HUDEP-2 (cell line): ENCODE results near the gene RELN.

ENCODE experiments used
- DNase-seq, 76 experiments: peaks; one replicate each; lab custom pipeline; 2025; ENCODE audit not compliant: unreplicated experiment in 76 of 76; lab: John Stamatoyannopoulos, UW

RELN gene

DNA sequence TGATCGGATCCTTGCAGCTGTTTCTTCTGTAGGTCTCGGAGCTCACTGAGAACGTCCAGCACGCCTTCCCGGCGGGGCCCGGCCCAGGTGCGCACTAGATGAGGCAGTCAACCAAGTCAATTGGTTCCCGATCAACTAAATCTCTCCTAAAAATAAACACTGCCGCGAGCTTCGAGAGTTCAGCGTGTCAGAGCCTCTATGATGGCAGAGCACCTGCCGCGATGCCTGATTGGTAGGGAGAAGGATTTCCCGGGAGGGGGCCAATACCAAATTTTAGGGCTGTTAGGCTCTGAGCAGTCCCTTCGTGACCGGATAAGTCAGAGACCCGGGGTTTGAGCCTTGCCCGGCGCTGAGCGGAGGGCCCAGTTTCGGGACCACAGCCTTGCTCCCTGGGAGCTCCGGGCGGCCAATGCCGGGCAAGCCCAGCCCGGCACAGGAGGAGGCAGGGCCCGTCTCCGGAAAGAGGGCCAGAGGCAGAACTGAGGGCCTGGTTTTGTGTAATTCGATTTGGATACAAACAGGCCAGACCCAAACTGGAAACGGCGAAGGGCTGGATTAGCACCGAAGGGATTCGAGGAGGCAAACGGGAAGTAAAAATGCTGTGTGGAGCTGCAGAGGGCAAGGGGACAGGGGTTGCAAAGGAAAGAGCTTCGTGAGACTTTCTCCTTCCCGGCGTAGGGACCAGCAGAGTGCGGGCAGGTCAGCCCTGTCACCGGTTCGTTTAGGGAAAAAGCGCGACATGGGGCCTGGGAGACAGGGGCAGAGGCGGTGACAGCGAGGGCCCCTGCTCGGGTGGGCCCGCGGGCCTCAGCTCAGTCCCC is 544.0 kb downstream of the RELN start:
- peak in 3 of 76 experiments; percentile 5 to 13 (median 9) for DNase-seq

DNA sequence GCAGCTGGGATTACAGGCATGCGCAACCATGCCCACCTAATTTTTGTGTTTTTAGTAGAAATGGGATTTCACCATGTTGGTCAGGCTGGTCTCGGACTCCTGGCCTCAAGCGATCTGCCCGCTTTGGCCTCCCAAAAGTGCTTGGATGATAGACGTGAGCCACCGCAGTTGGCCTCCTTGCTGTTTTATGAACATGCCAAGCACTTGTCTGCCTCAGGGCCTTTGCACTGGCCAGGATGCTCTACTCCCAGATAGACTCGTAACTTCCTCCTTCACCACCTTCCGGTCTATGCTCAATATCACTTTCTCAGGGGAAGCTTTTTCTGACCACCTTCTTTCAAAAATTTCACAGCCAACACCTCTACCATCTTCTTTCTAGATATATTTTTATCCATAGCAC is 549.8 kb downstream of the RELN start:
- no peak for DNase-seq

DNA sequence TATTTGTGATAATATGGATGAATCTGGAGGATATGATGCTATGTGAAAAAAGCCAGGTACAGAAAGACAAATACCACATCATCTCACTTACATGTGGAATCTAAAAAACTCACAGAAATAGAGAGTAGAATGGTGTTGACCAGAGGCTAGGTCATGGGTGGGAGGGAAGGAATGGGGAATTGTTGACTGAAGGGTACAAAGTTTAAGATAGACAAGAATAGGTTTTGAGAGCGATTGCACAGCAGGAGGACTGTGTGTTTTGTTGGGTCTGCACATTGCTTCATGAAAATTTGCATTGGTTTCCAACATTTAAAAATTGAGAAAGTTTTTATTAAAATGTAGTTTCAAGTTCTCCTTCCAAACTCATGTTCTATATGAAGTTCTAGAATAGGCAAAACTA is 551.8 kb downstream of the RELN start:
- DNase-seq: no peak

DNA sequence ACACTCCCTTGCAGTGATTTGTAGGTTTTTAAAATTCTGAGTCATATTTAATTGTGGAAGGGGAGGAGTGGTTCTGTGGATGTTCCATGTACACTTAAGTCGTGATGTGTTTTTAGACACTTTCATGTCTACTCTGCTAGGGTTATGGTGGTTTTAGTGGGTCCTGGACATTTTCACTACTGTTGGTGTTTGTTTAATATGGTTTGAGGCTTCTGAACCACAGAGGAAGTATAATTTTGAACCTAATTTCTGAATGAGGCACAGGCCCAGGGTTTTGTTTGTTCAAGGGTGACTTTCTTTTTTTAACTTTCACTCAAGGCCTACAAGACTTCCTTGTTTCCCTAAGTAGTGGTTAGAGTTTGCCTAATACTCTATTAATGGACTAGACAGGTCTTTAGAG is 556.7 kb downstream of the RELN start:
- DNase-seq: no peak

DNA sequence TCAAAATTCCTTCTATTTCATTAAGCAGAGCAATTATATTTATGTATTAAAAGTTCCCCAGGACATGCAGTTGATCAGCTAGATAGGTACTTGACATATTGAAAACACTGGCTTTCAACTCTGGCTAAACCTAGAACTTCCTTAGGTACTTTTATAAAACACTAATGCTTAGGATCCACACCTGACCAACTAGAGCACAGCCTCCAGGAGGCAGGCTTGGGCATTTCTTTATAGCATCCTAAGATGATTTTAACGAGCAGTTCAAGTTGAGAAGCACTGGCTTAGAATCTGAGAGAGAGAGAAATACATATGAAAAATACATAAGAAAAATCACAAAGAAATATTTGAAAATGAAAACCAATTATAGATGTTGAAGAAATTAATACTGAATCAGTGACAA is 564.3 kb downstream of the RELN start:
- DNase-seq: no peak

DNA sequence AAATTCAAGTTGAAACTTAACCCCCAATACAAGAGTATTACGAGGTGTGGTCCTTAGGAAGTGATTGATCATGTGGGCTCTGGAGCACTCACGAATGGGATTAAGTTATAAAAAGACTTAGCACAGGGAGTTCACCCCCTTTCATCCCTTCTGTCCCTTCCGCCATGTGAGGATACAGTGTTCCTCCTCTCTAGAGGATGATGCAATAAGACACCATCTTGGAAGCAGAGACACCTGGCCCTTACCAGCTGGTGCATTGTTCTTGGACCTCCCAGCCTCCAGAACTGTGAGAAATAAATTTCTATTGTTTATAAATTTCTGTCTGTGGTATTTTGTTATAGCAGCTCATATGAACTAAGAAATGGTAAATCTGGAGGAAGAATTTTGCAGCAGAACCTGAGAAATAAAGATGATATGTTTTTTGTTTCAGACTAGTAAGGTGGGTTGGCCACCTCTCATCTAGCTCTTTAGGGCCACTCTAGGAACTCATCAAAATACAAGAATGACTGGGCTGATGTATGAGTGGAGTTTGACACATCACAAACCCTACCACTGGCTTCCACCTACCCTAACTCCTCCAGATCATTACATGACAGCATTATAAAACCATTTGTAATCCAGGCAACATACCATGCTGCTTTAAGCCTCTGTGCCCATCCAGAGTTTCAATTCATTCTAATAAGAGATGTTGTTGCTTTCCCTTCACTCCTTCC is 565.8 kb downstream of the RELN start:
- DNase-seq: no peak
